ENCODE measurements around the gene SPATA13.

The SPATA13 gene

GRCh38 chr13:24168979-24169378, 8.5 kb downstream of the SPATA13 start:
- no peak for DNase-seq

- DNase-seq, result no peak
These were observed 11.6 kb downstream of the SPATA13 start for GRCh38 chr13:24172071-24172470.

- no peak for DNase-seq
These were observed 13.3 kb downstream of the SPATA13 start for GRCh38 chr13:24173795-24174194.

- no peak for DNase-seq
These were observed 15.3 kb downstream of the SPATA13 start for GRCh38 chr13:24175847-24176246.

- no peak for DNase-seq
These were observed 16.0 kb downstream of the SPATA13 start for GRCh38 chr13:24176351-24177101.

- no peak for DNase-seq
These were observed 18.4 kb downstream of the SPATA13 start for GRCh38 chr13:24178847-24179485.

GRCh38 chr13:24179486-24179850, 18.9 kb downstream of the SPATA13 start:
- no peak for DNase-seq

GRCh38 chr13:24180750-24181377, 20.3 kb downstream of the SPATA13 start:
- DNase-seq, result no peak

GRCh38 chr13:24181991-24182702, 21.6 kb downstream of the SPATA13 start:
- no peak for DNase-seq

- DNase-seq, result no peak
These were observed 22.2 kb downstream of the SPATA13 start for GRCh38 chr13:24182703-24183081.

GRCh38 chr13:24183741-24184182, 23.2 kb downstream of the SPATA13 start:
- DNase-seq, result no peak

GRCh38 chr13:24184265-24184841, 23.8 kb downstream of the SPATA13 start:
- DNase-seq, result no peak

- no peak for DNase-seq
These were observed 24.4 kb downstream of the SPATA13 start for GRCh38 chr13:24184882-24185281.

GRCh38 chr13:24185591-24186232, 25.2 kb downstream of the SPATA13 start:
- DNase-seq, result no peak

GRCh38 chr13:24187185-24187584, 26.7 kb downstream of the SPATA13 start:
- no peak for DNase-seq

GRCh38 chr13:24192057-24192810, 31.7 kb downstream of the SPATA13 start:
- DNase-seq, result no peak

- no peak for DNase-seq
These were observed 32.3 kb downstream of the SPATA13 start for GRCh38 chr13:24192811-24193162.

- no peak for DNase-seq
These were observed 33.9 kb downstream of the SPATA13 start for GRCh38 chr13:24194447-24194846.

- no peak for DNase-seq
These were observed 35.1 kb downstream of the SPATA13 start for GRCh38 chr13:24195626-24196025.

GRCh38 chr13:24196593-24197197, 36.2 kb downstream of the SPATA13 start:
- no peak for DNase-seq

- DNase-seq, result no peak
These were observed 38.5 kb downstream of the SPATA13 start for GRCh38 chr13:24199016-24199415.

- no peak for DNase-seq
These were observed 41.7 kb downstream of the SPATA13 start for GRCh38 chr13:24202215-24202614.

All from activated CD4-positive, CD25-positive, alpha-beta regulatory T cell (primary cell).